GM19468 (cell line): ENCODE results near the gene ASCL2.

Experiments used
- ATAC-seq: cut with Tn5 transposase; IDR thresholded peaks from one replicate; pipeline ENCODE4 v1.9.1; 2021; ENCODE audit warnings: mild to moderate bottlenecking, moderate library complexity, moderate number of reproducible peaks; ENCODE audit not compliant: unreplicated experiment; ENCODE audit errors: extremely low read depth

The ASCL2 gene

DNA sequence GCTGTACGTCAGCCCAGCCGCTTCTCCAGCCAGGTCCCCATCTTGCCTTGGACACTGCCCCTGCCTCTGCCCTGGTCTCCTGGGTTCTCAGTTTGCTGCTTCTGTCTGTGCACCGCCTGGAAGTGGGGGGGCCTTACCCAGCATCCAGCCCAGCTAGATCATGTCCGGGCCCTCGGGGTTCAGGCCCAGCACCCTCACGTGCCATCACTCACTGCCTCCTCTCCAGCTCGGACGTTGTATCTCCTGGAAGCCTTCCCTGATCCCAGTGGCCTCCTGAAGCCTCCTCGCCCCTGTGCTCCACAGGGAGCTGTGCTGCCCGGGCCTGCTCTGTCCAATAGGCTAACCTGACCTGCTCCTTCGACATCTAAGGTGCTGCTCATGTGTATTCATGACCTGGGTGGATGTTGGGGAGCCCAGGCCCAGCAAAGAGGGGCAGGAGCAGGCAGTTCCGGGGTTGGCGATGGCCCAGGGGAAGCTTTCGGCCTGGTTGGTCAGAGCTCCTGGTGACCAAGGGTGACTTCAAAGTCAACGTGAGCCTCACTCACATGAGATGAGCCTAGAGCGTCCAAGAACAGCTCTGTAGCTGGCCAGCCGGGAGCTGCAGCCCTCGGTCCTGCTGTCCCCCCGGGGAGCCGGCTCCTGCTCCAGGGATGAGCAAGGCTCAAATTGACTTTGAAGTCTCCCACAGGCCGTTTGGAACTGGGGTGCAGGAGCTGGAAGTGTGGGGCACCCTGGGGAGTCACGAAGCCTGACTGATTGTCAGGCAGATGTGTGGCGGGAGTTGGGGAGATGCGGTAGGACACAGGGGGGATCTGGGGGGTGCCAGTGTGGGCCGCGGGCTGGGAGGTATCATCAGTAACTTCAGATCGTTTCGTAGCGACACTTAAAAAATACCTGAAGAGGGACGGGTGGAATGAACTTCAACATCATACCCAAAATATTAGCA, 5.2 kb upstream of the ASCL2 start:
- ATAC-seq: no peak

DNA sequence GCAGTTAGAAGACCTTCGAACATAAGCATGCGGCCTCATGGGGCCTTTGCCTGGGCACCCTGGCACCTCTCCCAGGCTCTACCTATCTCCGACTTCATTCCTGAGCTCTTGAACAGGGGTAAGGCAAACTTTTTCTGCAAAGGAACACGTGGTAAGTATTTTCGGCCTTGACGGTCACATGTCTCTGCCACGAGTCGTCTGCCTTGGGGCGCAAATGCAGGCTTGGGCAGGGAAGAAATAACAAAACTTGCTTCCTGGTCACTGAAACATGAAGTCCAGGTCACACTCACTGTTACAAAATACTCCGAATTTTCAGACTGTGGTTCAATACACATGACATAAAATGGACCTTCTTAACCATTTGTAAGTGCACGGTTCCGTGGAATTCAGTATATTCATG, 3.4 kb upstream of the ASCL2 start:
- no peak for ATAC-seq

DNA sequence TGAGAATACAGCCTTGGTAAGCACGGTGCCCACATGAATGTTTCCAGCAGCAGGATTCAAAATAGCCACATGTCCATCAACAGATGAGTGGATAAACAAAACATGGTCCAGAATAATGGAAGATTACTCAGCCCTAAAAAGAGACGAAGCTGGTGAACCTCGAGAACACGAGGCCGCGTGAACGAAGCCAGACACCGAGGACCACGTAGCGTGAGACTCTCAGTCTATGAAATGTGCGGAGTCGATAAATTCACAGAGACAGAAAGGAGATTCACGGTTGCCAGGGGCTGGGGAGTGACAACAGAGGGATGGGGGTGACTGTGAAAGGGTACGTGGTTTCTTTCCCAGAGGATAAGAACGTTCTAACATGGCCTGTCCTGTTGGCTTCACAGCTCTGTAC, 2.9 kb upstream of the ASCL2 start:
- no peak for ATAC-seq

DNA sequence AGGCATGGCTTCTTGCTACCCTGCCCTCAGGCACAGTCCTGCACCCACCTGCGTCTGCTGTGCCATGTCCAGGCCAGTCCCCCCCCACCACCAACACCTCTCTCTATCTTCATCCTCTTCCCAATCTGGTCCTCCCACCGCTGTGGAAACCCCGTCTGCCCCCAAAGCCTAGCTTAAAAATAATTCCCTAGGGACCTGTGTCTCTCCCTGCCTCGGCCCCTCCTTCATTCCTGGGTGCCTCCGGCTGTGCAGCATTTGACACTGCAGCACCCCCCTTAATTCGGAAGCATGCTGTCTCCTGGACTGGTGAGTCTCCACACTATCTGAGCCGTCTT, 2.5 kb upstream of the ASCL2 start:
- no peak for ATAC-seq

DNA sequence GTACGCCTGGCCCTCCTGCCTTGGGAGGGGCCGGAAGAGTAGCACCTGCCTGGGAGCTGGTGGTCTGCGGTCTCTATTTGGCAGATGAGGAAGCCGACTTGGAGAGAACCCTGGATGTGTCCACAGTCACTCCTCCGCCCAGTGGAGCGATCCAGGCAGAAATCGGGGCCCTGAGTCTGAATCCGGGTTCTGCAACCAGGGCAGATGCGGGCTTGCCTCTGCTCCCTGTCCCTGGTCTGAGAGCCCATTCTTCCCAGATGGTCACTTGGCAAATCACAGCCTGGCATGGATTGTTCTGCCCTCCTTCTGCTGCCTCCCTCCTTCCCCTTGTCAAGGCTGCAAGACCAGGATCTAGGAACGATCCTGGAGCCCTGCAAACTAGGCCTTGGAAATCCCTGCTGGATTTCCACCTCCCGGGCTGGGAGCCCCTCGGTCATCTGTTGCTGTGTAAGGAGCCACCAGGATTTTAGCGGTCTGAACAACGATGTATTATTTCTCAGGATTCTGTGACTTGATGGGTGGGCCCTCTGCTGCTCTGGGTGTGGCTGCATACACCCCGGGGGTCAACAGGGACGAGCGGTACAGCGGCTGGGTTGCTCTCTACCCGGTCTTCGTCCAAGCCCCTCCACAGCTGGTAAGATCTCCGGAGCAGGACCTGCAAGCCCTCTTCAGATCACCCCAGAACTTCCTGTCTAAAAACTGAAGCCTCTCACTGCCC, 2.0 kb upstream of the ASCL2 start:
- no peak for ATAC-seq

GRCh38 chr11:2271327-2272227, 1.2 kb upstream of the ASCL2 start:
- no peak for ATAC-seq

GRCh38 chr11:2271077-2271326, 614 bp upstream of the ASCL2 start:
- ATAC-seq: no peak

DNA sequence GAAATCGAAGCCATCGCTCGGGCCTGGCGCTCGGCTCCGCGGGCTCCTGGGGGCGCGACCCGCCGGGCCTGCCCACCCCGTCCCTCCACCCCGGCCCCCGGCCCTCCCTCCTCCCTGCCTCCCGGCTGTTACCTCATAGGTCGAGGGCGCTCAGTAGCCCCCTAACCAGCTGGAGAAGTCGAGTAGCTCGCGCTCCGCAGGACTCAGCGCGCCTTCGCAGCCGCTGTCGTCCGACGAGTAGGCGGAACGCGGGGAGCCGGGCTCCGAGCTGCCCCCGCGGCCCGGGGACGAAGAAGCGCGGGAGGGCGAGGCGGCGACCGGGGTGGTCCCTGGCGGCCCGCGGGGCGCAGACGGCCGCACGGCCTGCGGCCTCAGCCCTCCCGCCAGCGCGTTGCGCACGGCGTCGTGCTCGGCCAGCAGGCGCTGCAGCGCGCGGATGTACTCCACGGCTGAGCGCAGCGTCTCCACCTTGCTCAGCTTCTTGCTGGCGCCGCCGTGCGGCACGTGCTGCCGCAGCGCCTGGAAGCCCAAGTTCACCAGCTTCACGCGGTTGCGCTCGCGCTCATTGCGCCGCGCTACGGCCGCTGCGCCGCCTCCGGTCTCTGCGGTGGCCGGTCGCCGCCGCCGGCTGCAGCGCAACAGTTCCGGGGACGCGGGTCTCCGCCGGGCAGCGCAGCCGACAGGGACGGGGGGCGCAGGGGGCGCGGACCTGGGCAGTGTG, 627 bp downstream of the ASCL2 start:
- no peak for ATAC-seq

GRCh38 chr11:2268729-2269600, 1.4 kb downstream of the ASCL2 start:
- no peak for ATAC-seq

GRCh38 chr11:2267851-2268728, 2.3 kb downstream of the ASCL2 start:
- no peak for ATAC-seq

- ATAC-seq: no peak
Measured at GRCh38 chr11:2267306-2267850, 3.0 kb downstream of the ASCL2 start.

GRCh38 chr11:2266586-2267305, 3.6 kb downstream of the ASCL2 start:
- no peak for ATAC-seq

- ATAC-seq: no peak
Measured at GRCh38 chr11:2265854-2266585, 4.4 kb downstream of the ASCL2 start.

DNA sequence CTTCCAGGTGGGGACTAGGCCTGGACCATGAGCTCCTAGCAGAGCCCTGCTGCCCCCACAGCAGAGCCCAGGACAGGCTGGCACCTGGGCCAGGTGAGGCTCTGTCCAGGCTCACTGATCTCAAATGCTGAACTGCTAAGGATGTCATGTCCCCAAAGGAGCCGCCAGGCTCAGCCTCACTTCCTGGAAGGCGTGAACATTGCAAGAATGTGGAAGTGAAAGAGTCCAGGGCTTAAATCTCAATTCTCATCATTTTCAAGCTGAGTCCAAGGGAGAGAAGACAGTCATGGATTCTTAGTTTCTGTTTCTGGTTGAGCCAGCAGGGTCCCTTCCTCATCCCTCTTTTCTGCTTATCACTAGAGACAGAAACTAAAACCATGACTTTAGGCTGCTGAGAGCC, 5.0 kb downstream of the ASCL2 start:
- peak; percentile 38 for ATAC-seq

- ATAC-seq: no peak
Measured at GRCh38 chr11:2264366-2265053, 5.9 kb downstream of the ASCL2 start.

DNA sequence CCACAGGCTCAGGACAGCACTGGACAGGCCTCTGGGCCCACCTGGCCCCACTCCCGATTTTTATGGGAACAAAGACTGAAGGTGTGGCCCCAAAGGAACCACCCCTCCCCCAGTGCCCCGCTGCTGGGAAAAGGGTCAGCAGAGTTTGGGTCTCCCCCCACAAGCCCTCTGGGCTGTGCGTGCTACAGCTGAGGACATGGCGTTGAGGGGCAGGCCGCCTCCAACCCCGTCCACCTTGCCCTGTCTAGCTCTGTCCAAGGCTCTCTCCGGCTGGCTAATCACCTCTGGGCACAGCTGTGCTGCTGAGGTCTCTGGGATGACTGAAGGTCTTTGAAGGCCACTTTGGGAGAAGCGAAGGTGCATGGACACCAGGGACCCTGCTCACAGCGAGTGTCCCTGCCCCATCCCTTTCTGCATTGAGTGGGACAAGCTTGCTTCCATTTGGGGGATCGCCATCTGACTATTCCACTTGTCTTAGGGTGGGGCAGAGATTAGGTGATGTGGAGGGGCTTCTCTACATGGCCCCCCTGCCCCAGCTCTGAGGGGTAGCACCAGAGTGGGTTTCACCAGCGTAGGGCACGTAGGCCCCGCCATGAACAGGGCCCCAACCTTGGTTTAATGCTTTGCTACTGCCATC, 6.5 kb downstream of the ASCL2 start:
- no peak for ATAC-seq
